Kidney epithelial cell (primary cell): ENCODE measurements around the gene NAV2. TPM values are rescaled to one million over a fixed set of nuclear protein-coding genes. Genes with fewer than 3 reads are reported as not detected.

Source experiments
- DNase-seq: peaks from one replicate; pipeline ENCODE4 v3.0.0-alpha.2; 2010; ENCODE audit warnings: low read depth
- H3K27me3 ChIP-seq: 2 replicates; pipeline ENCODE4 v1.6.0; 2011; ENCODE audit warnings: low read length; ENCODE audit not compliant: control insufficient read depth, insufficient read depth
- H3K36me3 ChIP-seq: 2 replicates; pipeline ENCODE4 v1.5.1; 2011; ENCODE audit warnings: low read length; ENCODE audit not compliant: control insufficient read depth, insufficient read depth
- H3K4me3 ChIP-seq: 2 replicates; pipeline ENCODE4 v1.5.1; 2011; ENCODE audit warnings: low read depth, mild to moderate bottlenecking, control low read depth, low read length
- total RNA-seq: library from RNA; depleted of rRNA; stranded (reverse); fragments of >200 nt; gene quantifications from 2 replicates; pipeline ENCODE4 v1.2.3, GENCODE V29; 2015
- TF ChIP-seq, protein P1 (sequence below): IDR thresholded peaks from 2 replicates; pipeline ENCODE4 v1.5.1; 2011; ENCODE audit warnings: mild to moderate bottlenecking, moderate library complexity, low read length, control low read depth, inconsistent platforms; ENCODE audit not compliant: insufficient read depth, poor library complexity, severe bottlenecking

The NAV2 gene
- total RNA-seq, 1 donor from 2014 or later = 41.5 TPM

DNA sequence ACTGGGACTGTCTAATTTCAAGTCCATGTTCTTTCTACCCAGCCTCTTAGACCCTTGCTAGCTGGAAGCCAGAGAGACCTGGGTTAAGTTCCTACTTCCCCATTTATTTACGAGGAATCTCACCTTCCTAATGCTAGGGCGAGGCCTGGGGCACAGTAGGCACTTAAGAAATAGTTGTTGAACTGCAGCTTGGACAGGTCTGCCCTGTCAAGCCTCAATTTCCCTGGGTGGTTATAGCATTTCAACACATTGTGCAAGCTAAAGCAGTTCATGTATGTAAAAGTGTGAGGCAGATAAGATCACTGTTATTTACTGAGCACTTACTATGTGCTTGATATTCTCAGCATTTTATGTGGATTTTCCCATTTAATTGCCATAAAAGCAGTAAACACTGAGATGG lies 12.1 kb downstream of the NAV2 start:
- no peak for DNase-seq
- Histone ChIP-seq H3K27me3 (no peaks in the 10 kb centered on the region), H3K4me3 (no peak overlapping the region), H3K36me3 (no peaks in the 10 kb centered on the region)
- TF ChIP-seq, protein P1, sequence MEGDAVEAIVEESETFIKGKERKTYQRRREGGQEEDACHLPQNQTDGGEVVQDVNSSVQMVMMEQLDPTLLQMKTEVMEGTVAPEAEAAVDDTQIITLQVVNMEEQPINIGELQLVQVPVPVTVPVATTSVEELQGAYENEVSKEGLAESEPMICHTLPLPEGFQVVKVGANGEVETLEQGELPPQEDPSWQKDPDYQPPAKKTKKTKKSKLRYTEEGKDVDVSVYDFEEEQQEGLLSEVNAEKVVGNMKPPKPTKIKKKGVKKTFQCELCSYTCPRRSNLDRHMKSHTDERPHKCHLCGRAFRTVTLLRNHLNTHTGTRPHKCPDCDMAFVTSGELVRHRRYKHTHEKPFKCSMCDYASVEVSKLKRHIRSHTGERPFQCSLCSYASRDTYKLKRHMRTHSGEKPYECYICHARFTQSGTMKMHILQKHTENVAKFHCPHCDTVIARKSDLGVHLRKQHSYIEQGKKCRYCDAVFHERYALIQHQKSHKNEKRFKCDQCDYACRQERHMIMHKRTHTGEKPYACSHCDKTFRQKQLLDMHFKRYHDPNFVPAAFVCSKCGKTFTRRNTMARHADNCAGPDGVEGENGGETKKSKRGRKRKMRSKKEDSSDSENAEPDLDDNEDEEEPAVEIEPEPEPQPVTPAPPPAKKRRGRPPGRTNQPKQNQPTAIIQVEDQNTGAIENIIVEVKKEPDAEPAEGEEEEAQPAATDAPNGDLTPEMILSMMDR = no peak

DNA sequence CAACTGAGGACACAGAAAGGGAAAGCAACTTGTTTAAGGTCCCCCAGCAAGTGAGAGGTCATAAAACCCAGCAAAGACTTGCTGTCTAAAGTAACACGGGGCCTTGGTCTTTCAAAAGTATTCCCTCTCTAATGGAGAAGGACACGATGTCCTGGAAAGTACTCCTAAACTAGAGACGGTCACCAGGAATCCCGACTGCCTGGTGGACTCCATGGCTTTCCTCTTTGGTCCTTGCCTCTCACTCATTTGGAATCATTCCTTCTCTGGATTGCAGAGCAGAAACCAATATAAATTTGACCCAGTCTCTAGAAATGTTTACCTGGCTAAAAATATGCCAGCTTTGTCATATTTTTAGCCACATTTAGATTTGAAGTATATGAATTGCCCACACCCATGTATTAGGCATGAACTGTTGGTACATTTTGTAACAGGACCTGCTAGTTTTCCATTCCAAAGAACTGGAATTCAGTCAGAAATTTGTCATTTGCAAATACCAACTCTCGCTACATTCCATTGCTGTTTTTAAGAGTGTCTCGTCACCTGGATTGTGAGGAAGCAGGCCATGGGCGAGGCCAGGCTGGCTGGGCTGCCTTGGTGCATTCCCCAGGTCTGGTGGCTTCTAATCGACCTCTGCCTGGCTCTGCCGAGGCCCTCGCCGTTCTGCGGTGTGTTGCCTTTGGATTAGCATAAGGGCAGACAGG lies 12.9 kb downstream of the NAV2 start:
- no peaks in the 10 kb centered on the region for H3K36me3 ChIP-seq
- no peaks in the 10 kb centered on the region for H3K27me3 ChIP-seq
- no peak overlapping the region for H3K4me3 ChIP-seq
- TF ChIP-seq, protein P1 = no peak
- no peak for DNase-seq

DNA sequence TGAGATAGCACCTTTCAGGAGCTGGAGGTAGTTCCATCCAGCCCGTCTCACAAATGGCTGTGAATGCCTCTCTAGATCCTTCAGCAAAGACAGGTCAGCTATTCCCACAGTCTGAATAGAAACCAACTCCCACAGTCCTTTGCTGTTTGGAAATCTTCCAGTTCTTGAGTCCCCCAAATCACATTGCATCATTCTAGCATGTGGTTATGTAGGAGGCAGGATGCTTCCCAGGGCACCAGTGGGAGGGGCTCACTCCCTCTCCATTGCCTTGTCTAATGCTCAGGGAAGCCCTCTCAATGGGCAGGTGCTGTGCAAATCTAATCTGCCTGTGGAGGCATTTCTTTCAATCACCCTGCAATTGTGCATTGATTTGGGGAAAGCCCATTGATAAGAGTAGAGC lies 14.6 kb downstream of the NAV2 start:
- H3K4me3 ChIP-seq = no peak overlapping the region
- H3K27me3 ChIP-seq = no peaks in the 10 kb centered on the region
- no peaks in the 10 kb centered on the region for H3K36me3 ChIP-seq
- TF ChIP-seq, protein P1 = no peak
- DNase-seq = no peak

DNA sequence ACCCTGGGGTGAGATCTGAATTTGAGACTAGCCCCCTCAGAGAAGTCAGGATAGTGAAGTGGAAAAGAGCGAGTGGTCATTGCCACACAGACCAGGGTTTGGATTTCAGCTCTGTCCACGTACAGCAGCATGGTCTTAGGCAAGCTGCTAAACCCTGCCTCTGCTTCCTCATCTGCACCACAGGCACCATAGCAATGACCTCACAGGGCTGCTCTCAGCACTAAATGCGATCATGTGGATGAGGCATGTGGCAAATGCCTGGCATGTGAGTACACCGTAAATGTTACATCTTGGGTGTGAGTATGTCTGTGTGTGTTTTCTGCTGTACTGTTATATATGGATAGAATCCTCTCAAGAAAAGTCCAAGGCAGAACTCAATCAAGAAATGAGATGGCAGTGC lies 15.8 kb downstream of the NAV2 start:
- H3K36me3 ChIP-seq = no peaks in the 10 kb centered on the region
- no peak for DNase-seq
- no peak overlapping the region for H3K4me3 ChIP-seq
- TF ChIP-seq, protein P1 = no peak
- H3K27me3 ChIP-seq = no peaks in the 10 kb centered on the region

DNA sequence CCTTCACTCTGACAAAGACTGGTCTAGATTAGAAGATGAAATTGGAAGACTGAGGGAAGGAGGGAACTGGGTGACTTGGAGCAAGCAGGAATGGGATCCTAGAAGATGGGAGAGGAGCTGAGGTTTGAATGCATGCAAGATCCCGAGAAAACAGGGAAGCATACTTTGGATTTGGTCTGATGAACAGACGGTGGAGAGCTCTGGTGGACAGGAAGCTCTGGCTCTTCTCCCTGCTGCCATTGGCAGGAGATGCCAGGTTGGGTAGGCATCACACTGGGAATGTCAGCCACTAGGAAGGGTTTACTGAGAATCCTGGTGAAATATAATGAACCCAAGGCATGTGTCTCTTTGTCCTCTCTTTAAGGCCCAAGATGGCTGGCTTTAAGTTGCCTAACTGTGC lies 16.5 kb downstream of the NAV2 start:
- no peak for DNase-seq
- Histone ChIP-seq H3K27me3 (no peaks in the 10 kb centered on the region), H3K4me3 (no peak overlapping the region), H3K36me3 (no peaks in the 10 kb centered on the region)
- TF ChIP-seq, protein P1 = no peak

DNA sequence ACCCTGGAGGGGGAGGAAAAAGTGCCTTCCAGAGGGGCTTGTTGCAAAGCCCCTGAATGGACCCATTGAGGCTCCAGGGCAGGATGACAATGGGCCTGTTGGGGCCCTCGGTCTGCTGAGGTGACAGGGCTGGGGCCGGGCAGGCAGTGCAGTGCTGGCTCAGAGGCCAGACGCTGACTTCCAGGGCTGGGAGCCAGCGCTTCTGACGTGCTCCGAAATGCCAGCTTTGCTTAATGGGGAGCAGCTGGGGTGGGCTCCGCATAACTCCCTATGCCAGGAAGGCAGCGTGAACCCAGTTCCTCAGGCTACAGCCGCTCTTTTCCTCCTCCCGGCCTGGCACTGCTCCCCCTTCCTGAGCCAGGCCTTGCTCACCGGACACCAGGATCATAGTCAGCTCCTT lies 17.7 kb downstream of the NAV2 start:
- TF ChIP-seq, protein P1 = no peak
- no peak for DNase-seq
- Histone ChIP-seq H3K36me3 (no peaks in the 10 kb centered on the region), H3K4me3 (no peak overlapping the region), H3K27me3 (no peaks in the 10 kb centered on the region)
